DND-41 (cell line): ENCODE results near the gene GRIN3B.

Source experiments
- ATAC-seq: fragments of 200-7000 bp; cut with Tn5 transposase; 3 replicates; pipeline ENCODE4 v1.9.1; 2021; ENCODE audit warnings: low read depth; ENCODE audit not compliant: insufficient read depth
- DNase-seq: peaks from one replicate; pipeline ENCODE4 v3.0.0-alpha.2; 2020
- H2AFZ ChIP-seq: 2 replicates; pipeline ENCODE4 v1.6.0; 2012; ENCODE audit warnings: low read depth, low read length
- H3K27ac ChIP-seq: 2 replicates; pipeline ENCODE4 v1.5.1; 2012; ENCODE audit warnings: low read length, inconsistent platforms
- H3K27me3 ChIP-seq: fragments of 200-600 bp; sonication (generic); 2 replicates; pipeline ENCODE4 v1.6.0; 2012; ENCODE audit warnings: low read length, mild to moderate bottlenecking, inconsistent platforms; ENCODE audit not compliant: insufficient read depth, poor library complexity
- H3K36me3 ChIP-seq: 2 replicates; pipeline ENCODE4 v1.5.1; 2012; ENCODE audit warnings: low read length, inconsistent platforms; ENCODE audit not compliant: insufficient read depth
- H3K4me1 ChIP-seq: 2 replicates; pipeline ENCODE4 v1.5.1; 2012; ENCODE audit warnings: mild to moderate bottlenecking, low read length; ENCODE audit not compliant: insufficient read depth
- H3K4me2 ChIP-seq: 2 replicates; pipeline ENCODE4 v1.6.0; 2012; ENCODE audit warnings: mild to moderate bottlenecking, moderate library complexity, low read length, inconsistent platforms; ENCODE audit not compliant: insufficient read depth
- H3K4me3 ChIP-seq, 2 experiments: fragments of 200-600 bp in 1 of 2; shearing (Covaris generic) in 1 of 2; 2 replicates each; pipeline ENCODE4 v1.5.1; 2012 to 2016; ENCODE audit warnings: inconsistent platforms in 2 of 2, low read length in 2 of 2, mild to moderate bottlenecking in 2 of 2, low read depth in 1 of 2, moderate library complexity in 1 of 2
- H3K79me2 ChIP-seq: 2 replicates; pipeline ENCODE4 v1.6.0; 2012; ENCODE audit warnings: low read length, inconsistent platforms; ENCODE audit not compliant: insufficient read depth
- H3K9ac ChIP-seq: 2 replicates; pipeline ENCODE4 v1.6.0; 2012; ENCODE audit warnings: low read depth, mild to moderate bottlenecking, inconsistent platforms, low read length, moderate library complexity
- H3K9me3 ChIP-seq: 2 replicates; pipeline ENCODE4 v1.5.1; 2012; ENCODE audit warnings: low read length, moderate library complexity, mild to moderate bottlenecking, inconsistent platforms; ENCODE audit not compliant: insufficient read depth, severe bottlenecking
- H4K20me1 ChIP-seq: 2 replicates; pipeline ENCODE4 v1.6.0; 2012; ENCODE audit warnings: low read length; ENCODE audit not compliant: insufficient read depth
- CTCF ChIP-seq: IDR thresholded peaks from 2 replicates; pipeline ENCODE4 v1.5.1; 2012; ENCODE audit warnings: borderline replicate concordance, low read length, moderate library complexity, mild to moderate bottlenecking; ENCODE audit not compliant: poor library complexity, severe bottlenecking; ENCODE audit errors: extremely low read depth
- EZH2 ChIP-seq: IDR thresholded peaks from 3 replicates; pipeline ENCODE4 v1.6.1; 2012; ENCODE audit warnings: borderline replicate concordance, low read depth, mild to moderate bottlenecking, moderate library complexity, low read length, inconsistent platforms; ENCODE audit not compliant: severe bottlenecking

The GRIN3B gene

DNA sequence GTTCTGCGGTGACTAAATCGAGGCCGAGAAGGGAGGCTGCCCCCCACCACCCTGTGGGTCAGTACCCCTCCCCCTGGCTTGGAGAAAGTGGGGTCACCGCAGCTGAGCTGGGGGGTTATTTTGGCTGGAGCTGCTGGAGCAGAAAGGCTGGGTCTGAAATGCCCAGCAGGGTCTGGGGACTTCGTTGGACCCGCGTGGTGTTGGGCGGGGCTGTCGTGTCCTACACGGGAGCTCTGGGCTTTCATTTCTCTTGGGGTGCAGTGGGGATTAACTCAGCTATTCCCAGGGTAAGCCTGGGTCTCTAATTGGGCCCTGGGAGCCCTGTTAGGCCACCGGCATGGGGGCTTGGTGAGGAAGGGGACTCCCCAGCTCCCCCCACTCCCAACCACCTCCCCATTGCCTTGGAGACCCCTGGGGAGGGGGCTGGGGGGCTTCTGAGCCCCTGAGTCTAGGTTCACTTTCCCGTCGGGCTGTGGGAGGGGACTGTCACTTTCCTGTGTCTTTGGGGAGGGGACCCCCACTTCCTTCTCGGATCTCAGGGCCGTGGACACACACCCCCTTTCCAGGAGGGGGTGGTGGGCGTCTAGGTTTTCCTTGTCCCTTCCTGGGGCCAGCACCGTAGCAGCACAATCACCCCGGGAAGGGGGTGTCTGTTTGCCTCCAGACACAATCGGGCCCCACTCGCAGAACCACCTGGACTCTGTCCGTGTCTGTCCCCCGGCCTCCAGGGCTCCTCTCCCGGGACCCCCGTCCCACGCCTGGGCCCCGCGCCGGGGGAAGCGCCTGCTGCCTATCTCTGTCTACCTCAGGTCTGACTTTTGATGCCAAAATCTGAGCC lies 26.3 kb upstream of the GRIN3B start:
- no peak overlapping the region for H3K4me2 ChIP-seq
- H3K9ac ChIP-seq: no peak overlapping the region
- ATAC-seq: no peak

GRCh38 chr19:974564-975257 lies 25.5 kb upstream of the GRIN3B start:
- H3K27me3 ChIP-seq: no peaks in the 10 kb centered on the region
- no peak overlapping the region for H3K4me3 ChIP-seq
- no peak for TF ChIP-seq CTCF
- TF ChIP-seq EZH2: no peak
- H3K79me2 ChIP-seq: no peaks in the 10 kb centered on the region
- no peaks in the 10 kb centered on the region for H4K20me1 ChIP-seq
- no peak overlapping the region for H3K4me2 ChIP-seq
- no peak overlapping the region for H2AFZ ChIP-seq
- H3K9me3 ChIP-seq: peaks cover 10% of the 10 kb centered on the region
- no peak overlapping the region for H3K9ac ChIP-seq
- peaks cover 24% of the 10 kb centered on the region for H3K36me3 ChIP-seq
- no peaks in the 10 kb centered on the region for H3K4me1 ChIP-seq
- DNase-seq (no peak), ATAC-seq (no peak)
- no peak overlapping the region for H3K27ac ChIP-seq

More for the DNA sequence above, 26.3 kb upstream of the GRIN3B start:
- TF ChIP-seq CTCF (no peak), EZH2 (no peak)
- no peak for DNase-seq
- Histone ChIP-seq H3K4me1 (no peaks in the 10 kb centered on the region), H3K36me3 (peaks cover 28% of the 10 kb centered on the region), H3K9me3 (peaks cover 10% of the 10 kb centered on the region), H3K27ac (no peak overlapping the region), H3K79me2 (no peaks in the 10 kb centered on the region), H3K27me3 (no peaks in the 10 kb centered on the region), H2AFZ (no peak overlapping the region), H4K20me1 (no peaks in the 10 kb centered on the region), H3K4me3 (no peak overlapping the region)

DNA sequence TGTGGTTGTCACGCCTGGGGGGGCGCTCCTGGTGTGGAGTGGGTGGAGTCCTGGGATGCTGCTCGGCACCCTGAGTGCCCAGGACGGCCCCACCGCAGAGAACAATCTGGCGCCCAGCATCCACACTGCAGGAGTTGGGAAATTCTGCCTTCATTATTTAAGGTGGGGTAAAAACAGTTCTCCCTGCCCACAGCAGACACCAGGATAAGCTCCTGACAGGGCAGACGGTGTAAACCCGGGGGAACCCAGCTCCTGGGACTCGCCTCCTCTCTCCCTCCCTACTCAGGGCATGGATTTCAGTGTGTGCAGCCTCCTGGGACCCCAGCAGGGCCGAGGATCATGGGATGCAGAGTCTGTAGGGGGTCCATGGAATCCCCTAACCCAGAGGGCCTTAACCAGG lies 23.7 kb upstream of the GRIN3B start:
- H3K27ac ChIP-seq: no peak overlapping the region
- TF ChIP-seq EZH2: no peak
- no peak for TF ChIP-seq CTCF
- H3K4me2 ChIP-seq: no peak overlapping the region
- no peak for DNase-seq
- no peaks in the 10 kb centered on the region for H3K4me1 ChIP-seq
- no peaks in the 10 kb centered on the region for H3K9me3 ChIP-seq
- no peaks in the 10 kb centered on the region for H3K27me3 ChIP-seq
- no peak for ATAC-seq
- no peaks in the 10 kb centered on the region for H3K79me2 ChIP-seq
- H3K9ac ChIP-seq: no peak overlapping the region
- H4K20me1 ChIP-seq: no peaks in the 10 kb centered on the region
- no peak overlapping the region for H2AFZ ChIP-seq
- no peak overlapping the region for H3K4me3 ChIP-seq
- peaks cover 7% of the 10 kb centered on the region for H3K36me3 ChIP-seq
